ENCODE results near the gene HACD2.

The HACD2 gene

DNA sequence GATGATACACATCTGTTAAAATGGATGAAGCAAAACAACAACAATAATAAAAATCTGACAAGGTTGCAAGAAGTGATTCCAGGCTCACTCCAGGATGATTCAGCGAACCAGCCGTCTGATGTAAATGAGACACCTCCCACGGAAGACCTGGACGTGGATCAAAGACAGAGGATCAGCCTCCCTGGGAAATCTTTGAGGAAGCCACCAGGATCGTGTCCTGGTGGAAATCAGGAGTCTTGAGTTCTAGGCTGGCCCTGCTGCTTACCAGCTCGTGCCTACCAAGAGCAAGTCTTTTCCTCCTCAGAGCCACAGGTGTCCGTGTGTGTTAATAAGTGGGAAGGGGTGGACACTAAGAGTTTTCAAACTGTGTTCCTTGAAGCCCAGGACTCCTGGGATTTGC is 120.6 kb downstream of the HACD2 start:
- 77 to 83% methylated on average over 5 to 6 of the region's 7 CpGs for WGBS, 2 experiments (ENCODE audit: insufficient coverage in 2 of 2)
- no peaks in the 10 kb centered on the region for H3K36me3 ChIP-seq (ENCODE audit: control insufficient read depth, insufficient read depth, low read length)
- no peak overlapping the region for H3K4me3 ChIP-seq (ENCODE audit: extremely low read depth, insufficient read depth, low read length, poor library complexity, severe bottlenecking)
- H3K9me3 ChIP-seq (ENCODE audit: control insufficient read depth, low read length) = no peaks in the 10 kb centered on the region
- no peaks in the 10 kb centered on the region for H3K4me1 ChIP-seq (ENCODE audit: control insufficient read depth, insufficient read depth, low read length, poor library complexity, severe bottlenecking)
- no peak overlapping the region for H3K27ac ChIP-seq (ENCODE audit: low read depth, low read length, severe bottlenecking)

DNA sequence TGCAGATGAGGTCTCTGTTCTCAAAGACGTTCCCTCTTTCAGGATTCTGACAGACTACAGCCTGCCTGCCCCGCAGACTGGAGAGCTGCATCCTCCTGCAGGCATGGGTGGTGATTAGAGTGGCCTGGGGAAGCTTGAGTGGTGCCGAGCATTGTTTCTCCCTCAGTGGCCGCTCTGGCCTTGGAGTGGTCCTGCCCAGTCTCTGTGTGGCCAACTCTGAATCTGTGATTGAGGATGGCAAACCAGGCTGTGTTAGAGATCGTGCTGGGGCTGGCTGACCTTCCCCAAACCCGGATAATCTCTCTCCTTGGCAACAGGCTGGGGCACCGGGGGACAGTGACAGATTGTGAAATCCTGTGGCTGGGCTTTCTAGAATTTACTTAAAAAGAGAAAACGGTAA is 125.0 kb downstream of the HACD2 start:
- Histone ChIP-seq H3K27ac (ENCODE audit: low read depth, low read length, severe bottlenecking) (no peak overlapping the region), H3K9me3 (ENCODE audit: control insufficient read depth, low read length) (no peaks in the 10 kb centered on the region), H3K36me3 (ENCODE audit: control insufficient read depth, insufficient read depth, low read length) (no peaks in the 10 kb centered on the region), H3K4me3 (ENCODE audit: extremely low read depth, insufficient read depth, low read length, poor library complexity, severe bottlenecking) (no peak overlapping the region), H3K4me1 (ENCODE audit: control insufficient read depth, insufficient read depth, low read length, poor library complexity, severe bottlenecking) (no peaks in the 10 kb centered on the region)
- 50 to 59% methylated on average over 7 of the region's 8 CpGs for WGBS, 2 experiments (ENCODE audit: insufficient coverage in 2 of 2)

GRCh38 chr3:123458255-123458654 is 126.6 kb downstream of the HACD2 start:
- H3K4me1 ChIP-seq (ENCODE audit: control insufficient read depth, insufficient read depth, low read length, poor library complexity, severe bottlenecking) = no peaks in the 10 kb centered on the region
- no peaks in the 10 kb centered on the region for H3K9me3 ChIP-seq (ENCODE audit: control insufficient read depth, low read length)
- 80 to 96% methylated on average over 3 of the region's 5 CpGs for WGBS, 2 experiments (ENCODE audit: insufficient coverage in 2 of 2)
- H3K4me3 ChIP-seq (ENCODE audit: extremely low read depth, insufficient read depth, low read length, poor library complexity, severe bottlenecking) = no peak overlapping the region
- H3K27ac ChIP-seq (ENCODE audit: low read depth, low read length, severe bottlenecking) = no peak overlapping the region
- H3K36me3 ChIP-seq (ENCODE audit: control insufficient read depth, insufficient read depth, low read length) = no peaks in the 10 kb centered on the region

GRCh38 chr3:123457841-123458240 is 127.0 kb downstream of the HACD2 start:
- Histone ChIP-seq H3K4me1 (ENCODE audit: control insufficient read depth, insufficient read depth, low read length, poor library complexity, severe bottlenecking) (no peaks in the 10 kb centered on the region), H3K4me3 (ENCODE audit: extremely low read depth, insufficient read depth, low read length, poor library complexity, severe bottlenecking) (no peak overlapping the region), H3K27ac (ENCODE audit: low read depth, low read length, severe bottlenecking) (no peak overlapping the region), H3K36me3 (ENCODE audit: control insufficient read depth, insufficient read depth, low read length) (no peaks in the 10 kb centered on the region), H3K9me3 (ENCODE audit: control insufficient read depth, low read length) (no peaks in the 10 kb centered on the region)
- 83 to 100% methylated on average over 1 of the region's 1 CpG for WGBS, 2 experiments (ENCODE audit: insufficient coverage in 2 of 2)

- Histone ChIP-seq H3K4me1 (ENCODE audit: control insufficient read depth, insufficient read depth, low read length, poor library complexity, severe bottlenecking) (no peaks in the 10 kb centered on the region), H3K36me3 (ENCODE audit: control insufficient read depth, insufficient read depth, low read length) (no peaks in the 10 kb centered on the region), H3K9me3 (ENCODE audit: control insufficient read depth, low read length) (no peaks in the 10 kb centered on the region), H3K27ac (ENCODE audit: low read depth, low read length, severe bottlenecking) (no peak overlapping the region), H3K4me3 (ENCODE audit: extremely low read depth, insufficient read depth, low read length, poor library complexity, severe bottlenecking) (no peak overlapping the region)
- 90 to 93% methylated on average over 3 of the region's 3 CpGs for WGBS, 2 experiments (ENCODE audit: insufficient coverage in 2 of 2)
Observed at GRCh38 chr3:123453675-123454074, 131.2 kb downstream of the HACD2 start.

DNA sequence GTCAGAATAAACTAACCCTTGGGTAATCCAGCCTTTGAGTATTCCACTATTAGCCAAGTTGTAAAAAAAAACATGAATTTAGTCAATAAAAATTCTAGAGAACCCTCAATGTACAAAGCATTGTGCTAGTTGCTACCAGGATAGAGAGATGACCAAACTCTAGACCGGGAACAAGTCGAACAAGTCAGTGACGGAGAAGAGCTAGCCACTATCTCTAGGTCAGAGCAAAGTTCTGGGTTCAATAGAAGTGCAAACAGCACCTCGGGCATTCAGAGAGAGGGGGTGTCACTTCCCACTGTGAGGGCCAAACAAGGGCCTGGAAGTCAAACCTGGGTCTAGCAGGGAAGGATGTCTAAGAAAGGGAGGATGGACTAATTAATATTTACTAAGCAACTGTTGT is 133.7 kb downstream of the HACD2 start:
- Histone ChIP-seq H3K27ac (ENCODE audit: low read depth, low read length, severe bottlenecking) (no peak overlapping the region), H3K4me1 (ENCODE audit: control insufficient read depth, insufficient read depth, low read length, poor library complexity, severe bottlenecking) (no peaks in the 10 kb centered on the region), H3K4me3 (ENCODE audit: extremely low read depth, insufficient read depth, low read length, poor library complexity, severe bottlenecking) (no peak overlapping the region), H3K9me3 (ENCODE audit: control insufficient read depth, low read length) (no peaks in the 10 kb centered on the region), H3K36me3 (ENCODE audit: control insufficient read depth, insufficient read depth, low read length) (no peaks in the 10 kb centered on the region)
- WGBS, 2 experiments (ENCODE audit: insufficient coverage in 2 of 2) = 75 to 87% methylated on average over 4 of the region's 4 CpGs

DNA sequence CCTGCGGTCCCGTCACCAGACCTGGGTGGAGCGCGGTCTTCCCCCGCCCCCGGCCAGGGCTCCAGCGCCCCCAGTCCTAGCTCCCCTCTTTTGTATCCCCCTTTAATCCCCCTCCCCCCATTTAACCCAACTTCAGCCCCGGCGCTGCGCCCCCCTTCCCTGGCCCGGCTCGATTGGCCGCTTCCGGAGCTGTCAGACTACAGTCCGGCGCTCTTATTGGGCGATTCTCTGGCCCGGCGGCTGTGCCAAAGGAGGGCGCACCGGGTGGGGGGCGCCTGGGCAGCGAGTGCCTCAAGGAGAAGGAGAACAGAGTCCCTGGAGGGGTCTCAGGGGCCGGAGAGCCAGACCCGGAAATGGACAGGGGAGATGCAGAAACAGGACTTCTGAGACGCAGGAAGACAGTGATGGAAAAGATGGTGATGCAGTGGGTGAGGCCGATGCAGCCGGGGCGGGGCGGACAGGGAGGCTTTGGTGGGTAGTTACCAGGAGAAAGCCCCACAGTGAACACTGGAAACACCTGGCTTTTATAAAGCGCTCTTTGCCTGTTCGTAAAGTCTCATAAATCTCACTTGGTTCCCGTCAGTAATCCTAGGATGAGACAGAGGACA is 134.8 kb downstream of the HACD2 start:
- Histone ChIP-seq H3K36me3 (ENCODE audit: control insufficient read depth, insufficient read depth, low read length) (no peaks in the 10 kb centered on the region), H3K27ac (ENCODE audit: low read depth, low read length, severe bottlenecking) (no peak overlapping the region), H3K4me1 (ENCODE audit: control insufficient read depth, insufficient read depth, low read length, poor library complexity, severe bottlenecking) (no peaks in the 10 kb centered on the region), H3K4me3 (ENCODE audit: extremely low read depth, insufficient read depth, low read length, poor library complexity, severe bottlenecking) (peak overlapping the region; percentile 51), H3K9me3 (ENCODE audit: control insufficient read depth, low read length) (no peaks in the 10 kb centered on the region)
- 19 to 23% methylated on average over 23 to 25 of the region's 33 CpGs for whole genome bisulfite sequencing, 2 experiments (ENCODE audit: insufficient coverage in 2 of 2)

DNA sequence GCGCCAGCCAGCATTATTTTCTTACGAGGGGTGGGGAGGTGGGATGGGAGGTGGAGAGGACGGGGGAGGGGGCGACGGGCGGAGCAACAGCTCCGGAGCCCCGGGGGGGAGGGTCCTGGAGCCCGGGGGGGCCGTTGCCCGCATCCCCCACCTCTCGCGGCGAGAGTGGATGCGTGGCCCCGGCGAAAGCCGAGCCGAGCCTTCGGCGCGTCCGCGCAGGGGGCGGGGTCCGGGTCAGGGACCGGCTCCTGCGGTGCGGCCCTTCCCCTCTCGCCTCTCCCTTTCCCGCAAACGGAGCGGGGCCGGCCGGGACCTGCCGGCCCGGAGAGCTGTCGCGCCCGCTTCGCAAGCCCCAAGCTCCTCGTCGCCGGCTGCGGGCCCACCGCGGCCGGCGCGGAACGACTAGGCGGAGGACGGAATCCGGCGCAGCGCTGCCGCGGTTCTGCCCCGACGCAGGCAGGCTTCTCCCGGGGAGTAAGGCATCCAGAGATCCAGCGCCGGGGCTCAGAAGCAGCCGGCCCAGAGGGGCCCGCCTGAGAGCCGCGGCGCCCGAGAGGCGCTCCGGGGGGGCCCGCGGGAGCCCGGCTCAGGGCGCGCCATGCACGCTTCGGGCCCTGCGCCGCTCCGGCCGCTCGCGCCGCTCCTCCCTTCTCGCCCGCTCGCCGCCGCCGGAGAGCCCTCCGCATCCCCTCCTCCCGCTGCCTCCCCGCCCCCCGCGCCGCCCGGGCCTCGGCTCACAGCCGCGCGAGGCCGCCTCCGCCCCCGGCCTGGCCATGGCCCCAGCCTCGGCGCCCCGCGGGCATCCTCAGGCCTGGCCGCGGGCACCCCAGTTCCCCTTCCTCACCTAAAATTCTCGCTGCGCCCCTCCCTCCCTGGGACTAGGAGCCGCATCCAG is 135.5 kb downstream of the HACD2 start:
- Histone ChIP-seq H3K4me1 (ENCODE audit: control insufficient read depth, insufficient read depth, low read length, poor library complexity, severe bottlenecking) (no peaks in the 10 kb centered on the region), H3K27ac (ENCODE audit: low read depth, low read length, severe bottlenecking) (no peak overlapping the region), H3K9me3 (ENCODE audit: control insufficient read depth, low read length) (no peaks in the 10 kb centered on the region), H3K36me3 (ENCODE audit: control insufficient read depth, insufficient read depth, low read length) (no peaks in the 10 kb centered on the region), H3K4me3 (ENCODE audit: extremely low read depth, insufficient read depth, low read length, poor library complexity, severe bottlenecking) (peak overlapping the region; percentile 51)
- 0% methylated on average over 82 to 90 of the region's 114 CpGs for WGBS, 2 experiments (ENCODE audit: insufficient coverage in 2 of 2)

DNA sequence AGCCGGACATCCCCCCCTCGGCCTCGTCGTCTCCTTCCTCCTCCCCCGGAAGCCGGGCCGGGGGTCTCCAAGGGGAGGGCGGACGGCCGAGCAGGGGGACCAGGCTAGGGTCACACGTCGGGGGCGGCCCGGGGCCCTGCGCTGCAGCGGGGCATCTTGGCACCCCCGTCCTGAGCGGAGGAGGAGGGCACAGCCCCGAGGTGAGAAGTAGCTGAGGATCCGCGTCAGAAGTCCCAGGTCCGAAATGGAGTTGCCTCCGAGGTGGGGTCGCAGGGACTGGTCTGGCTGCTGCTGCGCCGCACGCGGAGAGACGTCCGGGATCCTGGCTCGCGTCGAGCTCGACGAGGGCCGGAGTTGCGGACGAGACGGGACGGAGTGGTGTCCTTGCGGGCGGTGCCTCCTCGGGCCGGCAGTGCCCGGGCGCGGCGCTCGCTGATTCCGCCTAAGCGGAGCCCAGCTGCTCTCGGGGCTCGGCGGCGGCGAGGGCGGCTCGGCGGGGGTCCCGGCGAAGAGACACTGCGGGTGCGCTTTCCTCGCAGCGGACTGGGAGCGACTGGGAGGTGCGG is 136.2 kb downstream of the HACD2 start, which contains the start of gene ADCY5:
Gene ADCY5, minus strand, starts transcription at position 555 of the 566 bp plus-strand sequence. Its CDS starts 545 bp downstream, at position 10.
- Histone ChIP-seq H3K9me3 (ENCODE audit: control insufficient read depth, low read length) (no peaks in the 10 kb centered on the region), H3K4me3 (ENCODE audit: extremely low read depth, insufficient read depth, low read length, poor library complexity, severe bottlenecking) (peak within 1 kb of the TSS; percentile 51), H3K4me1 (ENCODE audit: control insufficient read depth, insufficient read depth, low read length, poor library complexity, severe bottlenecking) (no peaks in the 10 kb centered on the region), H3K27ac (ENCODE audit: low read depth, low read length, severe bottlenecking) (no peak within 1 kb of the TSS), H3K36me3 (ENCODE audit: control insufficient read depth, insufficient read depth, low read length) (no peaks in the 10 kb centered on the region)
- WGBS, 2 experiments (ENCODE audit: insufficient coverage in 2 of 2) = 1 to 2% methylated on average over 34 to 48 of the region's 67 CpGs

GRCh38 chr3:123447749-123448517 is 136.9 kb downstream of the HACD2 start:
- no peaks in the 10 kb centered on the region for H3K9me3 ChIP-seq (ENCODE audit: control insufficient read depth, low read length)
- H3K36me3 ChIP-seq (ENCODE audit: control insufficient read depth, insufficient read depth, low read length) = no peaks in the 10 kb centered on the region
- WGBS, 2 experiments (ENCODE audit: insufficient coverage in 2 of 2) = 19 to 21% methylated on average over 96 to 99 of the region's 110 CpGs
- no peaks in the 10 kb centered on the region for H3K4me1 ChIP-seq (ENCODE audit: control insufficient read depth, insufficient read depth, low read length, poor library complexity, severe bottlenecking)
- no peak overlapping the region for H3K27ac ChIP-seq (ENCODE audit: low read depth, low read length, severe bottlenecking)
- peak overlapping the region; percentile 51 for H3K4me3 ChIP-seq (ENCODE audit: extremely low read depth, insufficient read depth, low read length, poor library complexity, severe bottlenecking)
